ENCODE data around the gene TAC1. TPM values are rescaled to one million over a fixed set of nuclear protein-coding genes. Genes with fewer than 3 reads are reported as not detected.

Gene TAC1
- total and polyA plus RNA-seq, 2 of the 4 experiments (the other 2 are of a cell fraction) = not detected

- no peak overlapping the region for H3K14ac ChIP-seq (replicated peaks; ENCODE audit: low read depth, low read length)
- intact Hi-C loops (cut with micrococcal nuclease) (no loop called here), in situ Hi-C loops (cut with MboI; ENCODE audit: low sequenced_read_pairs) (no loop called here), dilution Hi-C loops (cut with HindIII; ENCODE audit: low sequenced_read_pairs, unreplicated experiment) (no loop called here)
- no peak overlapping the region for H4K91ac ChIP-seq (ENCODE audit: insufficient read depth, low read depth, low read length)
- no peak overlapping the region for H3K4me3 ChIP-seq (ENCODE audit: insufficient read depth, low read depth, low read length)
- WGBS, 2 experiments (ENCODE audit: extremely low coverage in 2 of 2, insufficient read length in 1 of 2) = no CpG with 5 or more reads among the region's 6 CpGs
- H3K4me2 ChIP-seq (ENCODE audit: low read depth, low read length) = no peak overlapping the region
- DNase-seq (no peak), ATAC-seq (ENCODE audit: low read depth) (no peak)
- no peak overlapping the region for H2BK15ac ChIP-seq (ENCODE audit: low read depth, low read length)
- H3K4me1 ChIP-seq (ENCODE audit: control insufficient read depth, insufficient read depth, low read length) = no peaks in the 10 kb centered on the region
- H3K18ac ChIP-seq (ENCODE audit: low read depth, low read length) = no peak overlapping the region
- TF ChIP-seq CHD1 (IDR thresholded peaks at IDR 0.05; ENCODE audit: low read depth, low read length) (no peak), MAFK (IDR thresholded peaks at IDR 0.05; ENCODE audit: low read depth, low read length) (no peak), MXI1 (IDR thresholded peaks at IDR 0.05; ENCODE audit: borderline replicate concordance, low read depth, low read length) (no peak), FOS (IDR thresholded peaks at IDR 0.05; ENCODE audit: low read depth, low read length) (no peak), POLR2A (IDR thresholded peaks at IDR 0.05; ENCODE audit: low read depth, low read length) (no peak), ELK1 (IDR thresholded peaks at IDR 0.05; ENCODE audit: borderline replicate concordance, low read depth, low read length) (no peak), RFX5 (IDR thresholded peaks at IDR 0.05; ENCODE audit: low read depth, low read length) (no peak), RAD21 (IDR thresholded peaks at IDR 0.05; ENCODE audit: low read length) (no peak), RCOR1 (IDR thresholded peaks at IDR 0.05; ENCODE audit: insufficient replicate concordance, low read length) (no peak), NFE2L2 (IDR thresholded peaks at IDR 0.05; ENCODE audit: low read depth, low read length) (no peak), SMC3 (IDR thresholded peaks at IDR 0.05; ENCODE audit: low read depth, low read length) (no peak), CEBPB (IDR thresholded peaks at IDR 0.05; ENCODE audit: low read depth, low read length) (no peak), BHLHE40 (IDR thresholded peaks at IDR 0.05; ENCODE audit: low read depth, low read length) (no peak), USF2 (IDR thresholded peaks at IDR 0.05; ENCODE audit: low read depth, low read length) (no peak), MAZ (IDR thresholded peaks at IDR 0.05; ENCODE audit: borderline replicate concordance, low read depth, low read length) (no peak)
- TF ChIP-seq, protein P1, sequence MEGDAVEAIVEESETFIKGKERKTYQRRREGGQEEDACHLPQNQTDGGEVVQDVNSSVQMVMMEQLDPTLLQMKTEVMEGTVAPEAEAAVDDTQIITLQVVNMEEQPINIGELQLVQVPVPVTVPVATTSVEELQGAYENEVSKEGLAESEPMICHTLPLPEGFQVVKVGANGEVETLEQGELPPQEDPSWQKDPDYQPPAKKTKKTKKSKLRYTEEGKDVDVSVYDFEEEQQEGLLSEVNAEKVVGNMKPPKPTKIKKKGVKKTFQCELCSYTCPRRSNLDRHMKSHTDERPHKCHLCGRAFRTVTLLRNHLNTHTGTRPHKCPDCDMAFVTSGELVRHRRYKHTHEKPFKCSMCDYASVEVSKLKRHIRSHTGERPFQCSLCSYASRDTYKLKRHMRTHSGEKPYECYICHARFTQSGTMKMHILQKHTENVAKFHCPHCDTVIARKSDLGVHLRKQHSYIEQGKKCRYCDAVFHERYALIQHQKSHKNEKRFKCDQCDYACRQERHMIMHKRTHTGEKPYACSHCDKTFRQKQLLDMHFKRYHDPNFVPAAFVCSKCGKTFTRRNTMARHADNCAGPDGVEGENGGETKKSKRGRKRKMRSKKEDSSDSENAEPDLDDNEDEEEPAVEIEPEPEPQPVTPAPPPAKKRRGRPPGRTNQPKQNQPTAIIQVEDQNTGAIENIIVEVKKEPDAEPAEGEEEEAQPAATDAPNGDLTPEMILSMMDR (conservative IDR thresholded peaks at IDR 0.05; ENCODE audit: low read depth, low read length) = no peak
- no peak overlapping the region for H2BK120ac ChIP-seq (ENCODE audit: low read depth, low read length)
- H3K9me1 ChIP-seq (ENCODE audit: insufficient read depth, low read length) = no peaks in the 10 kb centered on the region
- no peaks in the 10 kb centered on the region for H3K27me3 ChIP-seq (ENCODE audit: control insufficient read depth, insufficient read depth, low read length)
- BruUV-seq (replicated peaks) = no TSS peak
- ChIA-PET POLR2A (ENCODE audit: unreplicated experiment) (no interaction called here), CTCF (no interaction called here)
- H3K27ac ChIP-seq (ENCODE audit: insufficient read depth, low read length) = no peak overlapping the region
- H4K8ac ChIP-seq (ENCODE audit: low read depth in 2 of 2, low read length in 2 of 2) = no peak overlapping the region
- no peaks in the 10 kb centered on the region for H3K79me1 ChIP-seq (ENCODE audit: low read depth in 1 of 2, low read length in 2 of 2)
- H2BK5ac ChIP-seq (ENCODE audit: low read depth, low read length, poor library complexity, severe bottlenecking) = no peak overlapping the region
- no peak overlapping the region for H2AFZ ChIP-seq (replicated peaks; ENCODE audit: low read length, poor library complexity)
- no peak overlapping the region for H3K9ac ChIP-seq (ENCODE audit: low read depth, low read length)
- H3K23ac ChIP-seq (ENCODE audit: low read depth, low read length) = no peak overlapping the region
- H3K4ac ChIP-seq (ENCODE audit: low read depth, low read length) = no peak overlapping the region
- H3K9me3 ChIP-seq (ENCODE audit: control insufficient read depth, insufficient read depth, low read length) = peaks cover 4% of the 10 kb centered on the region; the same call in 1 of the 2 replicates
- no peak overlapping the region for H2BK20ac ChIP-seq (ENCODE audit: low read depth, low read length)
- H2AK5ac ChIP-seq (ENCODE audit: low read depth, low read length) = no peak overlapping the region
- H4K20me1 ChIP-seq (ENCODE audit: insufficient read depth, low read length) = no peaks in the 10 kb centered on the region
- no peak overlapping the region for H4K5ac ChIP-seq (ENCODE audit: low read depth, low read length)
- no peak overlapping the region for H2AK9ac ChIP-seq (replicated peaks; ENCODE audit: low read depth, low read length, poor library complexity)
- no peaks in the 10 kb centered on the region for H3K36me3 ChIP-seq (ENCODE audit: control insufficient read depth, insufficient read depth, low read length)
- H3K56ac ChIP-seq (ENCODE audit: extremely low read depth, insufficient read depth, low read length) = no peak overlapping the region
These were observed 39.7 kb downstream of the TAC1 start for GRCh38 chr7:97771576-97771975.
